Neural progenitor cell (in vitro differentiated cells): Measurements from ENCODE around the gene ITPK1. TPM values are rescaled to one million over a fixed set of nuclear protein-coding genes. Genes with fewer than 3 reads are reported as not detected.

Source experiments
- DNase-seq: peaks from one replicate; pipeline ENCODE4 v3.0.0-alpha.2; 2016; ENCODE audit warnings: low spot score
- H2AFZ ChIP-seq: fragments of 200-600 bp; sonication (generic); replicated peaks from 2 replicates; pipeline ENCODE4 v1.6.1; 2016; ENCODE audit warnings: antibody characterized with exemption
- H3F3A ChIP-seq: fragments of 200-600 bp; sonication (generic); 2 replicates; pipeline ENCODE4 v1.6.1; 2016; ENCODE audit warnings: antibody characterized with exemption, low read depth
- H3K27ac ChIP-seq: fragments of 200-600 bp; sonication (generic); 2 replicates; pipeline ENCODE4 v1.5.1; 2016; ENCODE audit warnings: mild to moderate bottlenecking
- H3K27me3 ChIP-seq: fragments of 200-600 bp; sonication (generic); 2 replicates; pipeline ENCODE4 v1.6.1; 2016; ENCODE audit warnings: mild to moderate bottlenecking, moderate library complexity
- H3K36me3 ChIP-seq: fragments of 200-600 bp; sonication (generic); 2 replicates; pipeline ENCODE4 v1.5.1; 2016
- H3K4me1 ChIP-seq: fragments of 200-600 bp; sonication (generic); 2 replicates; pipeline ENCODE4 v1.6.1; 2016; ENCODE audit warnings: mixed run types
- H3K4me2 ChIP-seq: fragments of 200-600 bp; sonication (generic); 2 replicates; pipeline ENCODE4 v1.6.1; 2016
- H3K4me3 ChIP-seq: fragments of 200-600 bp; sonication (generic); 2 replicates; pipeline ENCODE4 v1.5.1; 2016
- H3K79me2 ChIP-seq: fragments of 200-600 bp; sonication (generic); 2 replicates; pipeline ENCODE4 v1.6.1; 2016; ENCODE audit warnings: low read depth
- H3K9ac ChIP-seq: fragments of 200-600 bp; sonication (generic); 2 replicates; pipeline ENCODE4 v1.6.1; 2016
- H3K9me3 ChIP-seq: fragments of 200-600 bp; sonication (generic); 2 replicates; pipeline ENCODE4 v1.5.1; 2016; ENCODE audit warnings: low read depth
- H4K20me1 ChIP-seq: fragments of 200-600 bp; sonication (generic); 2 replicates; pipeline ENCODE4 v1.6.1; 2016; ENCODE audit warnings: low read depth
- H3K27ac Mint-ChIP-seq: 3 replicates; pipeline ENCODE4 v1.8.0; 2021; ENCODE audit warnings: mixed read lengths
- H3K27me3 Mint-ChIP-seq: 2 replicates; pipeline ENCODE4 v1.8.0; 2022; ENCODE audit warnings: low read depth, mild to moderate bottlenecking, inconsistent platforms, moderate library complexity, mixed read lengths; ENCODE audit not compliant: insufficient read depth
- H3K36me3 Mint-ChIP-seq: 3 replicates; pipeline ENCODE4 v1.8.0; 2021; ENCODE audit warnings: mixed read lengths
- H3K4me1 Mint-ChIP-seq: 3 replicates; pipeline ENCODE4 v1.8.0; 2021; ENCODE audit warnings: mixed read lengths
- H3K4me3 Mint-ChIP-seq: 3 replicates; pipeline ENCODE4 v1.8.0; 2021; ENCODE audit warnings: mild to moderate bottlenecking, moderate library complexity, mixed read lengths
- H3K9me3 Mint-ChIP-seq: 3 replicates; pipeline ENCODE4 v1.8.0; 2020; ENCODE audit warnings: mixed read lengths
- CTCF ChIP-seq: fragments of 200-600 bp; sonication (generic); IDR thresholded peaks from 2 replicates; pipeline ENCODE4 v1.5.1; 2017; ENCODE audit warnings: antibody characterized with exemption, mild to moderate bottlenecking
- EZH2 ChIP-seq: fragments of 200-600 bp; sonication (generic); IDR thresholded peaks from 2 replicates; pipeline ENCODE4 v1.6.1; 2017; ENCODE audit warnings: antibody characterized with exemption, mild to moderate bottlenecking, moderate library complexity
- EZH2phosphoT487 ChIP-seq: fragments of 200-600 bp; sonication (generic); IDR thresholded peaks from 2 replicates; pipeline ENCODE4 v1.6.1; 2017; ENCODE audit warnings: antibody characterized with exemption
- total RNA-seq: library from RNA; depleted of rRNA; stranded (reverse); fragments of >200 nt; gene quantifications from 2 replicates; pipeline ENCODE4 v1.2.3, GENCODE V29; 2015; ENCODE audit warnings: low replicate concordance

The ITPK1 gene
- total RNA-seq, 1 donor from 2014 or later, result 25.8 TPM

GRCh38 chr14:92942976-92943710, 172.6 kb downstream of the ITPK1 start:
- DNase-seq, result no peak
- H3K27me3 Mint-ChIP-seq, result peaks cover 9% of the 10 kb centered on the region
- H4K20me1 ChIP-seq, result no peaks in the 10 kb centered on the region
- no peak overlapping the region for H2AFZ ChIP-seq
- H3F3A ChIP-seq, result no peaks in the 10 kb centered on the region
- TF ChIP-seq EZH2phosphoT487 (no peak), EZH2 (no peak), CTCF (no peak)
- H3K4me3 ChIP-seq, result no peak overlapping the region
- no peaks in the 10 kb centered on the region for H3K79me2 ChIP-seq
- no peaks in the 10 kb centered on the region for H3K4me1 ChIP-seq
- no peaks in the 10 kb centered on the region for H3K4me1 Mint-ChIP-seq
- no peak overlapping the region for H3K27ac Mint-ChIP-seq
- H3K36me3 ChIP-seq, result no peaks in the 10 kb centered on the region
- no peak overlapping the region for H3K4me3 Mint-ChIP-seq
- H3K36me3 Mint-ChIP-seq, result peaks cover 2% of the 10 kb centered on the region
- H3K9me3 ChIP-seq, result no peaks in the 10 kb centered on the region
- H3K9ac ChIP-seq, result no peak overlapping the region
- no peak overlapping the region for H3K4me2 ChIP-seq
- H3K27ac ChIP-seq, result no peak overlapping the region
- H3K27me3 ChIP-seq, result no peaks in the 10 kb centered on the region
- no peaks in the 10 kb centered on the region for H3K9me3 Mint-ChIP-seq

GRCh38 chr14:92942576-92942975, 173.1 kb downstream of the ITPK1 start:
- no peak for TF ChIP-seq EZH2phosphoT487
- no peak for TF ChIP-seq CTCF
- TF ChIP-seq EZH2, result no peak
- Histone ChIP-seq H3K27ac (no peak overlapping the region), H3F3A (no peaks in the 10 kb centered on the region), H2AFZ (no peak overlapping the region), H3K9me3 (no peaks in the 10 kb centered on the region), H3K4me1 (no peaks in the 10 kb centered on the region), H3K9ac (no peak overlapping the region), H4K20me1 (no peaks in the 10 kb centered on the region), H3K4me3 (no peak overlapping the region), H3K27me3 (no peaks in the 10 kb centered on the region), H3K79me2 (no peaks in the 10 kb centered on the region), H3K36me3 (no peaks in the 10 kb centered on the region), H3K4me2 (no peak overlapping the region)
- H3K27ac Mint-ChIP-seq, result no peak overlapping the region
- no peak for DNase-seq
- no peak overlapping the region for H3K4me3 Mint-ChIP-seq
- peaks cover 2% of the 10 kb centered on the region for H3K36me3 Mint-ChIP-seq
- no peaks in the 10 kb centered on the region for H3K4me1 Mint-ChIP-seq
- H3K9me3 Mint-ChIP-seq, result no peaks in the 10 kb centered on the region
- peaks cover 6% of the 10 kb centered on the region for H3K27me3 Mint-ChIP-seq

GRCh38 chr14:92942136-92942535, 173.6 kb downstream of the ITPK1 start:
- no peak overlapping the region for H3K27ac ChIP-seq
- H4K20me1 ChIP-seq, result no peaks in the 10 kb centered on the region

More at GRCh38 chr14:92942136-92942535, 173.6 kb downstream of the ITPK1 start:
- Histone ChIP-seq H3K4me1 (no peaks in the 10 kb centered on the region), H3K79me2 (no peaks in the 10 kb centered on the region), H3F3A (no peaks in the 10 kb centered on the region), H3K27me3 (no peaks in the 10 kb centered on the region), H3K4me3 (no peak overlapping the region), H2AFZ (no peak overlapping the region), H3K9me3 (no peaks in the 10 kb centered on the region), H3K9ac (no peak overlapping the region), H3K4me2 (no peak overlapping the region), H3K36me3 (no peaks in the 10 kb centered on the region)
- H3K27ac Mint-ChIP-seq, result no peak overlapping the region
- TF ChIP-seq EZH2phosphoT487 (no peak), CTCF (no peak), EZH2 (no peak)
- H3K27me3 Mint-ChIP-seq, result peaks cover 4% of the 10 kb centered on the region
- H3K4me3 Mint-ChIP-seq, result no peak overlapping the region
- H3K9me3 Mint-ChIP-seq, result no peaks in the 10 kb centered on the region
- H3K4me1 Mint-ChIP-seq, result no peaks in the 10 kb centered on the region
- H3K36me3 Mint-ChIP-seq, result peaks cover 2% of the 10 kb centered on the region
- DNase-seq, result no peak
